Stromal cell of bone marrow (primary cell): ENCODE data around the gene RDX.
A peak's percentile ranks its signal among the peaks of the same experiment; 100 is the strongest.
"Not testable (repeated sequence)": the region's sequence is repeated elsewhere in the genome, so short reads cannot be mapped to it uniquely, and the experiment has no call there.

Source experiments
- DNase-seq: peaks from one replicate; pipeline ENCODE4 v3.0.0-alpha.2; 2012; ENCODE audit warnings: low read depth

Gene RDX

GRCh38 chr11:110272919-110273318 is 23.5 kb downstream of the RDX start:
- DNase-seq: no peak

DNA sequence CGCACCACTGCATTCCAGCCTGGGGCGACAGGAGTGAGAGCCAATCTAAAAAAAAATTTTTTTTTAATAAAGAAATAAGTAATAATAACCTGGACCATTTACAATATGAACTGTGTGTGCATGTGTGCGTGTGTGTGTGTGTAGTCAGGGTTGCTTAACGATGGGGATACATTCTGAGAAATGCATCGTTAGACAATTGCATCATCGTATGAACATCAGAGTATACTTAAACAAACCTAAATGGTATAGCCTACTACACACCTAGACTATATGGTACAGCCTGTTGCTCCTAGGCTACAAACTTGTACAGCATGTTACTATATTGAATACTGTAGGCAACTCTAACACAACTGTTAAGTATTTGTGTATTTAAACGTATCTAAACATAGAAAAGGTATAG is 26.4 kb downstream of the RDX start:
- no peak for DNase-seq

DNA sequence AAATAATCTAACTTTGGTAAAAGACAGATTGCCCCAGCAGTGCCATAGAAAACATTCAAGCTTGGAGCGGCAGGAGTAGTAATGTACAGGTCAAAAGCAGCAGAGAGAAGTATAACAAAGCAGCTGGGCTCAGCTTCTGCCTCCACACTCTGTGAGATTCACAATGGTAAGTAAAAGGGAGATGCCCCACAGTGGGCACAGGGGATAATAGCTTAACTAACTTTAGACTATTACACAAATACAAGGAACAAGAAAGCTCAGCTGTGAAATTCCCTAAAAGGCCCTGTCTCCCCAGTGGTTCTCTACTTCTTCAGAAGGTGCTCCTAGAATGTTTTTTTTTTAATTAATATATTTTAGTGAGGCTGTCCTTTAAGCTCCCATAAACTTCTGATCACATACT is 28.0 kb downstream of the RDX start:
- no peak for DNase-seq

DNA sequence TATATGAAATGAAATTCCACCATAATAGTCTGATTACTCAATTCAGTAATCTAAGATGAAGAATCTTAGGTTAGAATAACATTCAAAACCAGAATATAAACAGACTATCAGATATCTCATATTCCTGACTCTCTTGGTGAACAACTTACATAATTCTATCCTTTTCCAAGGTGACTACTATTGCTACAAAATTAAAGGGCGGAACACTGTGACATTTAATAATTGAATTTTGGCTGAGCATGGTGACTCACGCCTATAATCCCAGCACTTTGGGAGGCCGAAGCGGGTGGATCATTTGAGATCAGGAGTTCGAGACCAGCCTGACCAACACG is 34.4 kb downstream of the RDX start:
- DNase-seq: no peak

DNA sequence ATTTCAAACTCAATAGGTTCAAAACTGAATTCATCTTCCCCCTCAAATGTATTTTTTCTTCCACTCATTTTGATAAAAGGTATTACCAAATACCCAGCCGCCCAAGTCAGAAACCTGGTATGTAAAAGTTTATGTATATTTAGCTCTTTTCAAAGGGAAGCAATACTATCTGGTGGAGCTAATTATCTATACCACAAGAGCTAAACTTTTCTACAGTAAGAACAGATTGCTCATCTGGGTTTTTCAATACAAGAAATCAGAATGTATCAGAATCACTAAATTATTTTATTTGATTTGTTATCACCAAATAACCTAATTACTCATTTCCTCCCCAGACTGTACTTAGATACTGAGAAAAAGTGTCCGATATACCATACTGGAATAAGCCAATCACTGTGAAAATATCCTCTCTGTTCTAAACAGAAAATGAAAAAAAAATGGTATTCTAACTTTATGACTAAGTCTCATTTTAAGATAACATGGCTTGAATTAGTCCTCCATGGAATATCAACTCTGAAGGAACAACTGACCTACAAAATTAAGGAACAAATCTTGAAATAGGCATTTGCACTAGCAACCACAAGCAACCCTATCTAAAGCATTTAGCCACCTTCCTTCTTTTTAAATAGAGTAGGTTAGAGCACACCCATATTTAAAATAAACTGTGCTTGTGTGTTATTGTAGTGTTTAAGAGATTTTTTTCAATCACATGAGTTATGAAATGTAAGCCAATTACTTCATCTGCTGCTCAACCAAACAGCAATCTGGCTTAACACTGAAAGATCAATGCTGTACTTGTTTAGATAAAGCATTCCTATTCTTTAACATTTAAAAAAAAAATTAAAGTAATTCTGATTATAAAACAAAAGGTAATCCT is 35.0 kb downstream of the RDX start:
- DNase-seq: no peak

GRCh38 chr11:110253525-110253924 is 42.9 kb downstream of the RDX start:
- DNase-seq: no peak

GRCh38 chr11:110251836-110252235 is 44.6 kb downstream of the RDX start:
- peak; percentile 25 for DNase-seq

DNA sequence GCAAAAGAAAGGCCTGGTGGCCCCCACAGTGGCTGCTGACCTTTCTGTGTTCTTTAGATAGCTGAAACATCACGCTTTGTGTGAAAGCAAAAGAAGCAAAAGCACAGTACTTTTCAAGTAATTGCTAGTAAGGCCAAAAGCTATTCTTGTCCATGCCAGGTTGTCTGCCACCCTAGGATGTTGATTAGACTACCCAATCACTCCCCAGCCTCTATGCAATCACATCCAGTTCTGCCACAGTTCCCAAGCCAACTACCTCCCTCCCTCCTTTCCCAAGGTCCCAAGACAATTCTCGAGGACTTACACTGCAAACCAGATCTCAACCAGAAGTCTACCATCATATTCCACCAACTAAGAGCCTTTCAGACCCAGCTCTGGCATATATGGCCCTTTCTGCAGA is 46.2 kb downstream of the RDX start:
- DNase-seq: no peak

DNA sequence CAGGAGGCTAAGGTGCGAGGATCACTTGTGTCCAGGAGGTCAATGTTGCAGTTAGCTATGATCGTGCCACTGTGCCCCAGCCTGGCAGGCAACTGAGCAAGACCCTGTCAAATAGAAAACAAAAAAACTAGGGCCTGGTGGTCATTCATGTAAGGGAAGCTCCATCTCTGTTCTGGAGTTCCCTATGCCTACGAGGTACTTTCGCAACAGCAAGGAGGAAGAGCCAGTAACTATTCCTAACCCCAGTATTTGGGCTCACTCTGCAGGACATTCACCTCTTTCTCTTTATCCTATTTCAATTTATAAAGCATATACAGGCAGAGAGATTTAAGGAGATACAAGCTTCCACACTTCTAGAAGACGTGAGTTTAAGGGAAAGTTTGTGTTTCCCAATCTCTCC is 46.6 kb downstream of the RDX start:
- no peak for DNase-seq

- no peak for DNase-seq
These were observed 47.3 kb downstream of the RDX start for GRCh38 chr11:110249066-110249465.

DNA sequence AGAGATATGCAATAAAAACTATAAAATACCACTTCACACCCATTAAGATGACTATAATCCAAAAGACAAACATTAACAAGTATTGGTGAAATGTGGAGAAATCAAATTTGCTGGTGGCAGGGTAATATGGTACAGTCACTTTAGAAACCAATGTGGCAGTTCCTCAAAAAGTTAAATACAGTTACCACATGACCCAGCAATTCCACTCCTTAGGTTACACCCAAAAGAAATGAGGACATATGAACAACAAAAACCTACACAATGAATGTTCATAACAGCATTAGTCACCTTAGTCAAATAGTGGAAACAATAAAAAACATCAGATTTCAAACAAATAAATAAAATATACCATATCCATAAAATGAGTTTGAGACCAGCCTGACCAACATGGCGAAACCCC is 52.6 kb downstream of the RDX start:
- no peak for DNase-seq

DNA sequence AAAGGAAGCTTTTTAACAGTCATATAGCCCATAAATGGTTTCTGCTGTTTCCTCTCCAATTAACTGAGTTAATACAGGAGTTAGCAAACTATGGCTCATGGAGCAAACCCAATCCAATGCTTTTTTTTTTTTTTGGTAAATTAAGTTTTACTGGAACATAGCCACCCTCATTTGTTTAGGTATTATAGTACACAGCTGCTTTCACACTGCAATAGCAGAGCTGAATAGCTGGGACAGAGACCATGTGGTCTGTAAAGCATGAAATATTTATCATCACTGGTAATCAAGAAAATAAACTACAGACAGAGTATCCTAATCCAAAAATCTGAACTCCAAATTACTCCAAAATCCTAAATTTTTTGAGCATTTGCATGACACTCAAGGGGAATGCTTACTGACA is 53.7 kb downstream of the RDX start:
- no peak for DNase-seq

- DNase-seq: no peak
These were observed 54.2 kb downstream of the RDX start for GRCh38 chr11:110242188-110242587.

DNA sequence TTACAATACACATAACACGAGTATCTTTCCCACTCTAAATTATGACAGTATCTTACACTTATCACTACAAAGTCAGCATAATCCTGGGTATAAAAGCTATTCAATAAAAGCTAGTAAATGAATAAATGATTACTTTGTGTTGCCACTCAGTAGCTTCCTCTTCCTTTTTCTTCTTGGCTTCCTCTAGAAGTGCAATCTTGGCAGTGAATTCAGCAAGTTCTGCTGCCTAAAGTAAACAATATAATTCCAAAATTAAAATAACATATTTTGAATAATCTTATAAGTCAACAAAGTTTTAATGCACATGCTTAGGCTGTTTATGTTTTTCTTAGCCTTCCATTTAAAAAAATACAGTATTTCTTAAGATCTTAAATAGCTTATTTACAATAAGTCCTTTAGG is 60.4 kb downstream of the RDX start:
- DNase-seq: no peak

DNA sequence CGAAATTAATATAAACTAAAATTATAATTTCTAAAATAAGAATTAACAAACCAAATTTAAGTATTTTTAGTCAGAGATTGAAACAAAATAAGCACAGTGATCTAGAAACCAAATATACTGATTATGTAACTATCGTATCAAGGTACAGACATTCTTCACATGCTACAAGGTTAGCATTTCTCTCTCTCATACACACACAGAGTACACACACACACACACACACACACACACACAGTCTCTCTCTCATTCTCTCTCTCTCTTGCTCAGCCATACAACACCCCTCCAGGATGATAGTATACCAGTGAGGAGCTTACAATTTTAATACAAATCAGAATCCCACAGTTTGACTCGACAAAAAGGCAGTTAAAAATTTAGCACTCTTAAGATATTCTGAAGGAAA is 66.0 kb downstream of the RDX start:
- DNase-seq: no peak

GRCh38 chr11:110219006-110219785 is 77.2 kb downstream of the RDX start:
- DNase-seq: no peak

DNA sequence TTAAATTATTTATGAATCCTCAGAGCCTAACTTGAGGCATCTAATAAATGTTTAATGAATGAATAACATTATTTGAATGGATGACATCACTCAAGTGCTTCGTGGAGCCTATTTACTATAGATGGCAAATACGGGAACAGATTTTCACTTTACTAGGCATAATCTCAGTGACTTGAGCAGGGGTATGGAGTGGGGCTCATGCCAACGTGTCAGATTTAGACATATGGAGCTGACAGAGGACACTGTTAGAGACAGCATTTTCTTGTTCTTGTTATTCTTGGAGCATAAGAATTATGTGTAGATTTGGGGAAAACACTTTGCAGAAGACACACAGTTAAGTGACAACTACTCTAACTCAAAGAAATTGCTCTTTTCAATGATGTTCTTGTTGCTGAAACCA is 78.5 kb downstream of the RDX start:
- no peak for DNase-seq

GRCh38 chr11:110217223-110217877 is 79.1 kb downstream of the RDX start:
- no peak for DNase-seq

DNA sequence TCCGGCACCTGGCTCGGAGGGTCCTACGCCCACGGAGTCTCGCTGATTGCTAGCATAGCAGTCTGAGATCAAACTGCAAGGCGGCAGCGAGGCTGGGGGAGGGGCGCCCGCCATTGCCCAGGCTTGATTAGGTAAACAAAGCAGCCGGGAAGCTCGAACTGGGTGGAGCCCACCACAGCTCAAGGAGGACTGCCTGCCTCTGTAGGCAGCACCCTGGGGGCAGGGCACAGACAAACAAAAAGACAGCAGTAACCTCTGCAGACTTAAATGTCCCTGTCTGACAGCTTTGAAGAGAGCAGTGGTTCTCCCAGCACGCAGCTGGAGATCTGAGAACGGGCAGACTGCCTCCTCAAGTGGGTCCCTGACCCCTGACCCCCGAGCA is 87.1 kb downstream of the RDX start:
- not testable (repeated sequence) for DNase-seq

GRCh38 chr11:110208678-110209312 is 87.6 kb downstream of the RDX start:
- not testable (repeated sequence) for DNase-seq

GRCh38 chr11:110207123-110207522 is 89.3 kb downstream of the RDX start:
- no peak for DNase-seq

GRCh38 chr11:110200836-110201235 is 95.6 kb downstream of the RDX start:
- DNase-seq: no peak

GRCh38 chr11:110200241-110200640 is 96.2 kb downstream of the RDX start:
- no peak for DNase-seq
